Esophagus (tissue), 2 donors: ENCODE results near the gene TAF3. TPM values are rescaled to one million over a fixed set of nuclear protein-coding genes. Genes with fewer than 3 reads are reported as not detected.

ENCODE experiments used
- H3K27ac ChIP-seq, 2 donors: one replicate each; pipeline ENCODE4 v1.5.1; 2013; ENCODE audit warnings: low read depth in 2 of 2, mild to moderate bottlenecking in 2 of 2, inconsistent platforms in 1 of 2, low read length in 1 of 2, moderate library complexity in 1 of 2
- H3K27me3 ChIP-seq, 2 donors: one replicate each; pipeline ENCODE4 v1.6.1; 2013; ENCODE audit warnings: low read length in 2 of 2, control low read depth in 1 of 2, mild to moderate bottlenecking in 1 of 2; ENCODE audit not compliant: insufficient read depth in 2 of 2, control insufficient read depth in 1 of 2
- H3K36me3 ChIP-seq, 2 donors: one replicate each; pipeline ENCODE4 v1.6.1; 2013; ENCODE audit warnings: low read length in 1 of 2; ENCODE audit not compliant: control insufficient read depth in 2 of 2, insufficient read depth in 2 of 2
- H3K4me1 ChIP-seq, 2 donors: one replicate each; pipeline ENCODE4 v1.6.1; 2013; ENCODE audit warnings: low read length in 1 of 2; ENCODE audit not compliant: control insufficient read depth in 2 of 2, insufficient read depth in 2 of 2
- H3K4me3 ChIP-seq, 2 donors: one replicate each; pipeline ENCODE4 v1.5.1; 2013; ENCODE audit warnings: low read length in 2 of 2, mild to moderate bottlenecking in 2 of 2, low read depth in 1 of 2, moderate library complexity in 1 of 2
- H3K9me3 ChIP-seq, 2 donors: one replicate each; pipeline ENCODE4 v1.6.1; 2013; ENCODE audit warnings: mild to moderate bottlenecking in 2 of 2, low read depth in 1 of 2, low read length in 1 of 2, moderate library complexity in 1 of 2; ENCODE audit not compliant: control insufficient read depth in 2 of 2, insufficient read depth in 1 of 2
- WGBS, 2 donors: extraction: QIAGEN DNeasy Blood & Tissue Kit; methylation state at CpG; one replicate each; pipeline ENCODE4 v1.1.7; 2013; 5-methylcytosine and 5-hydroxymethylcytosine counted together
- polyA plus RNA-seq, 2 donors: library from polyadenylated mRNA; stranded (reverse); fragments of 200-250 nt; gene quantifications; one replicate each; pipeline ENCODE4 v1.2.3, GENCODE V29; 2013
- donor health status: healthy with polysubstance abuse.
- donor health status: Bipolar disorder and iron deficiency.

Gene TAF3
- polyA plus RNA-seq, 2 donors: 1.6 to 1.9 TPM

DNA sequence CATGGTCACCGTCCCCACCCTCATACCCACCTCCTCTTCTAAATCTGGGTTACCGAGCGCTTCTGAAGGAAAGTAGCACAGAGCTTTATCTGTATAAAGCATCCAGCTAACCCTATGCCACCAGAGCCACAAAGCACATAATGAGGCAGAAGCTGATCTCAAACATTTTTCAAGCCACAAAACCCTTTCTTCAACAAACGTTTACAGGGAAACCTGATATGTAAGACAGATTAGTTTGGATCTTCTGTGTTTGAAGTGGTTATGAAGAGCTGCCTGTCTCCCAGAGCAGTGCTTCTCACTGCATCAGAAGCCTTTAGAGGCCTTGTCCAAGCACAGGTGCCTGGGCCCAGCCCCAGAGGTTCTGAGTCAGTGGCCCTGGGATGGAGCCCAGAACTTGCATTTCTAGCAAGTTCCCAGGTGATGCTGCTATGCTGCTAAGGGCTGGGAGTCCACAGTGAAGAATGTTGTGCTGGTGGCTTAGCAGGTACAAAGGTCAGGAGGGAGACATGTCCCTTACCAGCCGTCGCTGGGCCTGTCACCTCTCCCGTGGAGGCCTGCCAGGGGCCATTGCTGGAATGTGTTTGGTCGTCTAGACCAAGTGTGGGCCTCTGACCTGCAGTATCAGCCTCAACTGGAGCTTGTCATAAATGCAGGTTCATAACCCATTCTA is 90.4 kb downstream of the TAF3 start:
- Histone ChIP-seq H3K4me1 (peaks cover 0 to 7% of the 10 kb centered on the region in 2 donors), H3K4me3 (no peak overlapping the region), H3K9me3 (no peaks in the 10 kb centered on the region), H3K36me3 (no peaks in the 10 kb centered on the region), H3K27me3 (no peaks in the 10 kb centered on the region), H3K27ac (no peak overlapping the region)
- 63 to 77% methylated on average over 8 of the region's 8 CpGs for WGBS, 2 donors

DNA sequence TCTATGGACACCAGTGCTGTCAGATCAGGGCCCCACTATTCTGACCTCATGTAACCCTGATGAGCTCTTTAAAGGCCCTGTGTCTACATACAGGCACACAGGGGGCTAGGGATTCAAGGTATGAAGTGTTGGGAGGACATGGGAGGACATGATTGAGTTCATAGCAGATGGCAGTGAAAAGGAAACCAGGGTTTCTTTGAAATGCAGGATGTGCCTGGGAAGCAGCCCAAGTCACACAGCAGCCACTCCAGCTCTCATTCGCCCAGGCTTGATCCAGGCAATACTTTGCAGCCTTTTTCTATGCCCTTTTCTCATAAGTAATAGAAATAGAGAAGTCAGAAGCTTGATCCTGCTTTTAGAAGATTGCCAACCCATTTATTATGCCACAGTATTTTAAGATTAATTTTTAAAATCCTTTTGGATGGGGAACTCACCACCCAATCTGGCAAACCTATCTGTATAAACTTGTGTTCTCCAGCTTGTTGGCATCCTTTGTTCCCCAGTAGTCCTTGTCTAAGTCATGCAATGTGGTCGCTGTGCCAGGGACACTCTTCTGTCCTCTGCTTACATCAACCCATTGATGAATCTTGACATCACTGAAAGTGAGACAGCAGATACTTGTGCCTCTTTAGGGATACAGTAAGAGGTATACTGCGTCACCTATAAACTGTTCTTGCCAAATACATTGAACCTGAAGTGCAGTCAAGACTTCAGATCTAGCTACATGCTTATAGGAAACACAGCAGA is 95.0 kb downstream of the TAF3 start:
- 56 to 68% methylated on average over 3 of the region's 3 CpGs for WGBS, 2 donors
- peaks cover 0 to 7% of the 10 kb centered on the region in 2 donors for H3K4me1 ChIP-seq
- H3K9me3 ChIP-seq: no peaks in the 10 kb centered on the region
- no peaks in the 10 kb centered on the region for H3K27me3 ChIP-seq
- H3K27ac ChIP-seq: no peak overlapping the region
- H3K36me3 ChIP-seq: no peaks in the 10 kb centered on the region
- no peak overlapping the region for H3K4me3 ChIP-seq

DNA sequence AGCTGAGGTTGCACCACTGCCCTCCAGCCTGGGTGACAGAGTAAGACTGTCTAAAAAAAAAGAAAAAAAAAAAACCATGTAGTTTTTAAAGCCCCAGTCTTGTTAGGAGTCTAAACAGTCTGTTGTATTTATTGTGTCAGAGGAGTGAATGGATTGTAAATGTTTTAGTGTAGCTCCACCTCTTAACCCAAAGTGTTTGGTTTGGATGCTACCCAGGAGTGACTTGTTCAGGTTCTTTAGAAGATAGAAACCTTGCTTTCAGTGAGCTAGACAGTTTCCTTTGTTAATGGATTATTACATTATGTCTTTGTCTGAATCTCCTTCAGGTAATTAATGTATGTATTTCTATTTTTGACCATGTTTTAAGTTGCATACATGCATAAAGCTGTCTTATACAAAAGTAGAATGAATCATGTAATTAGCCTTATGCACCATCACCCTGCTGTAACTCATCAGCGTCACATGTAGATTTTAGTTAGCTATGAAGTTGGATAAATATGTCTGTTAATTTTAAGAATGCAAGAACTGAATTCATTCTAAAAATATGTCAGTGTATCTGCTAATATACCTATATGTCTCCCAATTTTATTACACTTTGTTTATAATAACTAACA is 97.7 kb downstream of the TAF3 start:
- Histone ChIP-seq H3K27ac (no peak overlapping the region), H3K36me3 (no peaks in the 10 kb centered on the region), H3K9me3 (no peaks in the 10 kb centered on the region), H3K4me3 (no peak overlapping the region), H3K27me3 (no peaks in the 10 kb centered on the region), H3K4me1 (peaks cover 0 to 7% of the 10 kb centered on the region in 2 donors)
- WGBS, 2 donors: 53 to 73% methylated on average over 1 of the region's 1 CpG

DNA sequence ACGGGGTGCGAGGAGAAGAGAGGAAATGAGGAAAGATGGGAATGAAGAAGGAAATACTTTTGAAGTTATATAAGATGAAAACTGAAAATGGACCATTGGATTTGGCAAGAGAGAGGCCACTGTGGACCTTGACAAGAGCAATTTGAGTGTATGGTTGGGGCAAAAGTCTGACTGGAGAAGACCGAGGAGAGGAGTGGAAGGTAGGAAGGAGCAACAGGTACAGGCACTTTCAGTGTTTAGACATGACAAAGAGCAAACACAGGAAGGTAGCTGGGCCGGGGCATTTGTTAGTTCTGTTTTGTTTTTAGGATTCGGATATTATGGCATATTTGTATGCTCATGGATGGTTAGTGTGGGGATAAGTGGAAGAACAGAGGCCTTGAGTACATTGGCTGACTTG is 99.4 kb downstream of the TAF3 start:
- no peak overlapping the region for H3K4me3 ChIP-seq
- WGBS, 2 donors: 95 to 98% methylated on average over 5 of the region's 5 CpGs
- peaks cover 0 to 7% of the 10 kb centered on the region in 2 donors for H3K4me1 ChIP-seq
- no peaks in the 10 kb centered on the region for H3K36me3 ChIP-seq
- no peaks in the 10 kb centered on the region for H3K9me3 ChIP-seq
- no peaks in the 10 kb centered on the region for H3K27me3 ChIP-seq
- H3K27ac ChIP-seq: no peak overlapping the region

DNA sequence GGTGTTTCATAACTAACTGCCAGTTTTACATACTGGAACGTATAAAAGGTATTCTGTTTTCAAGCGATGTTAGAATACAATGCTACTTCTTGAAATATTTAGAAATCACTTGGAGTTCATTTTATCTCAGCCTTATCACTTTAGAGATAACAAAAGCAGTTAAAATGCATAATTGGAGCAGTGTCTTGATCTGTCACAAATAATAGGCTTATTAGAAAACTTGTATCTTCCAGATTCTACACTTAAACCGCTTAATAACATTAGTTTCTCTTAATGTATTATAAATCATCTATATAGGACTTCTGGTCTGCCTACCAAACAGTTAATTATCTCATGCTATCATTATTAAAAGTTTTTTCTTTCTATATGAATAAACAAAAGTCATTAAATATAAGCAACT is 104.4 kb downstream of the TAF3 start:
- Histone ChIP-seq H3K27ac (no peak overlapping the region), H3K27me3 (no peaks in the 10 kb centered on the region), H3K4me1 (no peaks in the 10 kb centered on the region), H3K36me3 (no peaks in the 10 kb centered on the region), H3K9me3 (no peaks in the 10 kb centered on the region), H3K4me3 (no peak overlapping the region)
- WGBS, 2 donors: 95% methylated on average over 3 of the region's 3 CpGs

DNA sequence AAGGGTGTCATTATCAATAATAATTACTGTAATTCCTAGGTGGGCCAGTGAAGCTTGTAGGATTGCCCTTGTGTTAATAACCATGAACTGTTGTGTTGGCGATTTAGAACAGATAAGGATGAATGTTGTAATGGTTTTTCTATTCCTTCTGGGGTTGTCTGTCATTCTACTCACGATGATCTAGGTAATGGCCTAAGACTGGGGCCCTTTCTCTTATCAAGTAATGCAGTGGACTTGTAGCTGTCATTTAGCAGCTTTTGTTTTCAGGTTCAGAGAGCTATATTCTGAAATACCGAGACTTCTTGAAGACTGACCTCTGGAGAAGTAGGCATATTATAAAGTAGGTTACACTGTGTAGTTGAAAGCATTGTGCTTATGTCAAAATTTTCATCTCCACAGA is 110.2 kb downstream of the TAF3 start:
- H3K9me3 ChIP-seq: no peaks in the 10 kb centered on the region
- WGBS, 2 donors: 92 to 96% methylated on average over 3 of the region's 3 CpGs
- no peaks in the 10 kb centered on the region for H3K36me3 ChIP-seq
- no peaks in the 10 kb centered on the region for H3K4me1 ChIP-seq
- no peak overlapping the region for H3K27ac ChIP-seq
- no peaks in the 10 kb centered on the region for H3K27me3 ChIP-seq
- no peak overlapping the region for H3K4me3 ChIP-seq

DNA sequence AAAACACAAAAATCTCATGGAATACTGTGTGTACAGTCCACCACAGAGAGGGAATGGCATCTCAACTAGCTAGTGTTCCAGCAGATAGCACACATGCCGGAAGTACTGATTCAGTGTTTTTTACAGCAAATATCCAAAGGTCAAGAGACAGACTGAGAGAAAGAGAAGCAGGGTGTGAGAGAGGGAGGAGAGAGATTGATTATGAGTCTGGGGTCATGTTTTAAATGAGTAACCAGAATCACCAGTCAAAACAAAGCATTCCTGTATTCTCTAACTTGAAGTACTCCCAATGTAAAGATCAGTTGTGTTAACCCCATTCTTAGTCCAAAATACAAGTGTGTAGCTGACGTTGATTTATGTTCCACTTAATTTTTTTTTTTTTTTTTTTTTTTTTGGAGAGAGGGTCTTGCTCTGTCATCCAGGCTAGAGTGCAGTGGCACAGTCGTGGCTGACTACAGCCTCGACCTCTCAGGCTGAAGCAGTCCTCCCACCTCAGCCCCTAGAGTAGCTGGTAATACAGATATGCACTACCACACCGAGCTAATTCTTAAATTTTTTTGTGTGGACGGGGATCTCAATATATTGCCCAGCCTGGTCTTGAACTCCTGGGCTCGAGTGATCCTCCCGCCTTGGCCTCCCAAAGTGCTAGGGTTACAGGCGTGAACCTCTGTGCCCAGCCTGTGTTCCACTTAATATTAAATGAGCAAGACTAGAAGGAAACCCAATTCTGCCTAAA is 114.2 kb downstream of the TAF3 start:
- Histone ChIP-seq H3K36me3 (no peaks in the 10 kb centered on the region), H3K27me3 (no peaks in the 10 kb centered on the region), H3K4me1 (peaks cover 0 to 2% of the 10 kb centered on the region in 2 donors), H3K9me3 (no peaks in the 10 kb centered on the region), H3K27ac (no peak overlapping the region), H3K4me3 (no peak overlapping the region)
- WGBS, 2 donors: 86 to 87% methylated on average over 9 of the region's 9 CpGs

DNA sequence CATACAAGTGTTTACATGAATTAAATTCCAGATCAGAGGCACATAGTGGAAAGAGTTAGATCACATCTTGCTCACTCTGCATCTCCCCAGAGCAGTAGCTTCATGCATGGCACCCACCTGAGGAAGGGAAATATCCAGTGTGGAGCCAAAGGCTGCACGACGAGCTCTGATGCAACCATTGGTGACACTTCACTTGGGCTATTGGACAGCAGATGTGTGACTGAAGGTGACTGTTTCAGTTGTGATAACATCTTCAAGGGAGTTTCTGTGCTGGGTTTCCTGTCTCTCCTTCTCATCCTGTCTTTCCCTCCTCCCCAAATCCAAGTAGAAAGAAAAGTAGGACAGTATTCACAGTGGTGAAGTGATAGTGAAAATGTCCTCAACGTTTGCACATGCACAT is 115.0 kb downstream of the TAF3 start:
- Histone ChIP-seq H3K27me3 (no peaks in the 10 kb centered on the region), H3K36me3 (no peaks in the 10 kb centered on the region), H3K27ac (no peak overlapping the region), H3K4me1 (peaks cover 0 to 2% of the 10 kb centered on the region in 2 donors), H3K9me3 (peaks cover 0 to 2% of the 10 kb centered on the region in 2 donors), H3K4me3 (no peak overlapping the region)
- 70 to 75% methylated on average over 3 of the region's 3 CpGs for WGBS, 2 donors

DNA sequence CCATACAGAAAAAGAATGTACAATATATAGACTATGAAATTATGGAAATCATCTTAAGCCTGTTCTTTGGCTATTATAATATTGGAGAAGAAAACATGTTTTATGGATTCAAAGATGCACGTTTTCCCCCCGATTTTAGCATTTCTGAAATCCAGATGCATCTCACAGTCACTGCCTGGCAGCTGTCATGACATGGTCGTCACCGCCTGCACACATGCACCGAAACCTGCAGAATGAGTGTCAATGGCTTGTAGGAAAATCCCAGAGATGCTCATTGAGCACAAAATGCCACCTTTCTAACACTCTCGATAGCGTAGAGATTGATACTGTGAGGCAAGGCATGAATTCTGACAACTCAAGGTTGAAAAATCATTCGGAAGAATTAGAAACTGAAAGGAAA is 115.5 kb downstream of the TAF3 start:
- Histone ChIP-seq H3K36me3 (no peaks in the 10 kb centered on the region), H3K9me3 (peaks cover 0 to 2% of the 10 kb centered on the region in 2 donors), H3K27ac (no peak overlapping the region), H3K4me1 (peaks cover 0 to 2% of the 10 kb centered on the region in 2 donors), H3K27me3 (no peaks in the 10 kb centered on the region), H3K4me3 (no peak overlapping the region)
- 95 to 96% methylated on average over 8 of the region's 8 CpGs for WGBS, 2 donors
